ENCODE data around the gene SAMD11. TPM values are rescaled to one million over a fixed set of nuclear protein-coding genes. Genes with fewer than 3 reads are reported as not detected.

Gene SAMD11
- total and polyA plus RNA-seq, 2 of the 8 experiments (the other 6 are each of a cell fraction or from before 2014, with no cell fraction given), result 0.18 to 0.30 TPM

Small RNA genes lying within 50 kb of the gene (small RNA-seq; reads per million reads assigned to genes)
- not detected for gene AL645608.4 (ENCODE audit: insufficient read depth)

Other genes starting within 250 kb of the SAMD11 start
- not detected in 2 replicates for gene OR4F16, start 237.3 kb upstream of the SAMD11 start, total RNA-seq (2021; fragmentation: NEBNext Ultra II Directional; extraction: Animal tissue kit (Norgen Biotek cat#: 25700))
- gene OR4F16, start 237.3 kb upstream of the SAMD11 start, polyA plus RNA-seq (2011; rRNA removed), result not detected in 2 replicates
- 130 TPM in 2 replicates for gene NOC2L, start 35.3 kb downstream of the SAMD11 start, total RNA-seq (2021; fragmentation: NEBNext Ultra II Directional; extraction: Animal tissue kit (Norgen Biotek cat#: 25700))
- 74.7 and 115 TPM in 2 replicates for gene NOC2L, start 35.3 kb downstream of the SAMD11 start, polyA plus RNA-seq (2011; rRNA removed)
- gene KLHL17, start 36.7 kb downstream of the SAMD11 start, total RNA-seq (2021; fragmentation: NEBNext Ultra II Directional; extraction: Animal tissue kit (Norgen Biotek cat#: 25700)), result 30.1 and 32.6 TPM in 2 replicates
- gene KLHL17, start 36.7 kb downstream of the SAMD11 start, polyA plus RNA-seq (2011; rRNA removed), result 36.1 and 62.3 TPM in 2 replicates
- gene PLEKHN1, start 42.6 kb downstream of the SAMD11 start, total RNA-seq (2021; fragmentation: NEBNext Ultra II Directional; extraction: Animal tissue kit (Norgen Biotek cat#: 25700)), result 1.5 TPM in 2 replicates
- gene PLEKHN1, start 42.6 kb downstream of the SAMD11 start, polyA plus RNA-seq (2011; rRNA removed), result 0.39 and 1.2 TPM in 2 replicates
- not detected in 2 replicates for gene PERM1, start 58.2 kb downstream of the SAMD11 start, total RNA-seq (2021; fragmentation: NEBNext Ultra II Directional; extraction: Animal tissue kit (Norgen Biotek cat#: 25700))
- gene PERM1, start 58.2 kb downstream of the SAMD11 start, polyA plus RNA-seq (2011; rRNA removed), result not detected in 2 replicates
- 1.2 and 2.8 TPM in 2 replicates for gene HES4, start 76.2 kb downstream of the SAMD11 start, total RNA-seq (2021; fragmentation: NEBNext Ultra II Directional; extraction: Animal tissue kit (Norgen Biotek cat#: 25700))
- 3.5 and 12.8 TPM in 2 replicates for gene HES4, start 76.2 kb downstream of the SAMD11 start, polyA plus RNA-seq (2011; rRNA removed)
- gene ISG15, start 89.6 kb downstream of the SAMD11 start, total RNA-seq (2021; fragmentation: NEBNext Ultra II Directional; extraction: Animal tissue kit (Norgen Biotek cat#: 25700)), result 27.7 and 29.3 TPM in 2 replicates
- 121 and 123 TPM in 2 replicates for gene ISG15, start 89.6 kb downstream of the SAMD11 start, polyA plus RNA-seq (2011; rRNA removed)
- gene AGRN, start 96.2 kb downstream of the SAMD11 start, total RNA-seq (2021; fragmentation: NEBNext Ultra II Directional; extraction: Animal tissue kit (Norgen Biotek cat#: 25700)), result 155 and 162 TPM in 2 replicates
- 52.3 and 104 TPM in 2 replicates for gene AGRN, start 96.2 kb downstream of the SAMD11 start, polyA plus RNA-seq (2011; rRNA removed)
- gene RNF223, start 150.4 kb downstream of the SAMD11 start, total RNA-seq (2021; fragmentation: NEBNext Ultra II Directional; extraction: Animal tissue kit (Norgen Biotek cat#: 25700)), result not detected in 2 replicates
- not detected in 2 replicates for gene RNF223, start 150.4 kb downstream of the SAMD11 start, polyA plus RNA-seq (2011; rRNA removed)
- gene C1orf159, start 192.2 kb downstream of the SAMD11 start, total RNA-seq (2021; fragmentation: NEBNext Ultra II Directional; extraction: Animal tissue kit (Norgen Biotek cat#: 25700)), result 10.9 and 12.4 TPM in 2 replicates
- 10.0 and 15.7 TPM in 2 replicates for gene C1orf159, start 192.2 kb downstream of the SAMD11 start, polyA plus RNA-seq (2011; rRNA removed)
- gene TTLL10, start 250.0 kb downstream of the SAMD11 start, total RNA-seq (2021; fragmentation: NEBNext Ultra II Directional; extraction: Animal tissue kit (Norgen Biotek cat#: 25700)), result 1.6 and 1.7 TPM in 2 replicates
- 1.1 and 2.0 TPM in 2 replicates for gene TTLL10, start 250.0 kb downstream of the SAMD11 start, polyA plus RNA-seq (2011; rRNA removed)